K562 (cell line): ENCODE results near the gene NBDY. TPM values are rescaled to one million over a fixed set of nuclear protein-coding genes. Genes with fewer than 3 reads are reported as not detected.

Experiments
- ATAC-seq: fragments of 200-7000 bp; cut with Tn5 transposase; 3 replicates; pipeline ENCODE4 v1.9.1; 2020; ENCODE audit warnings: moderate library complexity
- BruUV-seq: library from RNA; stranded (reverse); fragments of 400-500 nt; replicated peaks from 2 replicates; lab custom pipeline; 2021; lab: Mats Ljungman, UMichigan
- CTCF ChIA-PET: fragments of 300-600 bp; formaldehyde crosslinking; extraction: SDS; loops from one replicate; lab custom pipeline; 2021; ENCODE audit warnings: low intra/inter-chr PET ratio; lab: Yijun Ruan, JAX
- POLR2A ChIA-PET: fragments of 300-600, 350-650 bp; sonication (Branson Sonifier 250); formaldehyde crosslinking; extraction: SDS; loops from one replicate; lab custom pipeline; 2021; ENCODE audit warnings: antibody characterized with exemption, inconsistent platforms; lab: Yijun Ruan, JAX
- DNase-seq, 4 experiments: peaks; one replicate each; pipeline versions ENCODE4 v3.0.0 to v3.0.0-alpha.2; 2011 to 2018; ENCODE audit warnings: low spot score in 3 of 4, mixed read lengths in 3 of 4; ENCODE audit errors: extremely low read depth in 1 of 4
- FAIRE-seq: peaks from 2 replicates; lab custom pipeline; 2011; peaks lifted over from hg19 to GRCh38; lab: Jason Lieb, UNC
- H2AFZ ChIP-seq: 2 replicates; pipeline ENCODE4 v1.6.0; 2011; ENCODE audit warnings: low read depth, low read length, control low read depth, inconsistent platforms
- H3K27ac ChIP-seq: fragments of 200-600 bp; 3 replicates; pipeline ENCODE4 v1.8.0; 2011; ENCODE audit warnings: low read depth, mild to moderate bottlenecking, control low read depth, inconsistent platforms, low read length, moderate library complexity, mixed read lengths; ENCODE audit errors: extremely low read depth
- H3K27me3 ChIP-seq, 2 experiments: fragments of 300-600 bp in 1 of 2; 2 replicates in 1 of 2; 3 replicates in 1 of 2; pipeline versions ENCODE4 v1.6.0 to v1.8.0; 2011; ENCODE audit warnings: inconsistent platforms in 2 of 2, low read length in 2 of 2, mild to moderate bottlenecking in 1 of 2, mixed read lengths in 1 of 2, moderate library complexity in 1 of 2; ENCODE audit not compliant: control insufficient read depth in 2 of 2, insufficient read depth in 2 of 2
- H3K36me3 ChIP-seq: fragments of 300-600 bp; 3 replicates; pipeline ENCODE4 v1.8.0; 2011; ENCODE audit warnings: mild to moderate bottlenecking, low read length, inconsistent platforms; ENCODE audit not compliant: control insufficient read depth, insufficient read depth
- H3K4me1 ChIP-seq, 2 experiments: fragments of 200-600 bp in 1 of 2; replicated peaks in 1 of 2; 2 replicates in 1 of 2; 3 replicates in 1 of 2; pipeline versions ENCODE4 v1.5.1 to v1.8.0; 2011; ENCODE audit warnings: inconsistent platforms in 2 of 2, low read length in 2 of 2, mild to moderate bottlenecking in 1 of 2, mixed read lengths in 1 of 2, moderate library complexity in 1 of 2; ENCODE audit not compliant: control insufficient read depth in 2 of 2, insufficient read depth in 2 of 2
- H3K4me2 ChIP-seq: 2 replicates; pipeline ENCODE4 v1.6.1; 2011; ENCODE audit warnings: low read length, control low read depth, inconsistent platforms, mixed read lengths; ENCODE audit not compliant: insufficient read depth
- H3K4me3 ChIP-seq: fragments of 200-600 bp; sonication (generic), shearing (Covaris generic); 2 replicates; pipeline ENCODE4 v1.5.1; 2016; ENCODE audit warnings: control low read depth, inconsistent platforms
- H3K79me2 ChIP-seq: fragments of 200-600 bp; 3 replicates; pipeline ENCODE4 v1.8.0; 2011; ENCODE audit warnings: low read length, inconsistent platforms; ENCODE audit not compliant: control insufficient read depth, insufficient read depth
- H3K9ac ChIP-seq, 2 experiments: 2 replicates each; pipeline versions ENCODE4 v1.6.0 to v1.6.1; 2011; ENCODE audit warnings: low read depth in 2 of 2, low read length in 2 of 2, control low read depth in 1 of 2, inconsistent platforms in 1 of 2, mild to moderate bottlenecking in 1 of 2, mixed read lengths in 1 of 2; ENCODE audit not compliant: insufficient read depth in 1 of 2
- H3K9me1 ChIP-seq: one replicate; pipeline ENCODE4 v1.6.0; 2011; ENCODE audit warnings: inconsistent platforms, mild to moderate bottlenecking, low read length, moderate library complexity; ENCODE audit not compliant: control insufficient read depth, insufficient read depth
- H3K9me3 ChIP-seq: replicated peaks from 2 replicates; pipeline ENCODE4 v1.5.1; 2011; ENCODE audit warnings: low read depth, low read length, inconsistent platforms; ENCODE audit not compliant: control insufficient read depth, insufficient read depth
- H4K20me1 ChIP-seq: replicated peaks from 2 replicates; pipeline ENCODE4 v1.6.1; 2011; ENCODE audit warnings: low read length, inconsistent platforms, mixed read lengths; ENCODE audit not compliant: control insufficient read depth, insufficient read depth
- KAT8 ChIP-seq: fragments of 450-650 bp; IDR thresholded peaks from 2 replicates; pipeline ENCODE4 v1.6.1; 2016; ENCODE audit warnings: low read depth, mild to moderate bottlenecking
- POLR2AphosphoS2 ChIP-seq: IDR thresholded peaks from 2 replicates; pipeline ENCODE4 v1.6.1; 2012; ENCODE audit warnings: low read length, improper control_type of control experiment
- SMARCA4 ChIP-seq: fragments of 450-650 bp; IDR thresholded peaks from 2 replicates; pipeline ENCODE4 v1.6.1; 2016
- TFAM ChIP-seq: fragments of 250-450 bp; sonication (Bioruptor Pico); conservative IDR thresholded peaks from 2 replicates; pipeline ENCODE4 v1.5.0; 2021; ENCODE audit warnings: mild to moderate bottlenecking, moderate library complexity
- U2AF2 ChIP-seq: fragments of 200-400 bp; formaldehyde crosslinking; optimal IDR thresholded peaks from 2 replicates; pipeline ENCODE3; 2017; ENCODE audit warnings: low read depth, mild to moderate bottlenecking, low read length
- ZNF124 ChIP-seq: sonication (generic); formaldehyde crosslinking; IDR thresholded peaks from 2 replicates; pipeline ENCODE4 v1.8.1; 2022; ENCODE audit warnings: missing genetic modification reagents
- ZNF224 ChIP-seq: sonication (generic); formaldehyde crosslinking; IDR thresholded peaks from 2 replicates; pipeline ENCODE4 v1.8.0; 2022; ENCODE audit warnings: mild to moderate bottlenecking, missing genetic modification reagents
- ZNF431 ChIP-seq: sonication (generic); formaldehyde crosslinking; IDR thresholded peaks from 2 replicates; pipeline ENCODE4 v1.8.0; 2022; ENCODE audit warnings: mild to moderate bottlenecking, missing genetic modification reagents
- WGBS: fragments of 100-300 bp; shearing (Covaris generic); methylation state at CpG from one replicate; pipeline ENCODE4 v1.1.6; 2016; ENCODE audit warnings: low coverage, mixed read lengths; ENCODE audit not compliant: insufficient coverage; ENCODE audit errors: missing lambda C conversion rate; 5-methylcytosine and 5-hydroxymethylcytosine counted together
- in situ Hi-C: fragments of 300-500 bp; cut with MboI; formaldehyde crosslinking; loops from 4 replicates; pipeline ENCODE4 v1.15.0; 2018; ENCODE audit warnings: inconsistent platforms, mixed read lengths
- intact Hi-C: fragments of 100-400 bp; cut with micrococcal nuclease; formaldehyde crosslinking; loops from 2 replicates; pipeline ENCODE4 v1.14.2; 2022
- polyA plus RNA-seq, 8 experiments: library from polyadenylated mRNA; depleted of rRNA in 4 of 8; stranded (reverse) in 5 of 8; unstranded in 3 of 8; fragments of >200 nt; fragmentation: Nextera tagmentation in 2 of 8; fragmentation: Illumina TruSeq in 1 of 8; extraction: Ambion mirVana in 2 of 8; extraction: Trizol in 1 of 8; gene quantifications; 2 replicates each; pipeline versions ENCODE4 v1.2.1 to v1.2.3, GENCODE V29; 2011 to 2014; ENCODE audit warnings: inconsistent platforms in 1 of 8, missing spikeins in 1 of 8
- total RNA-seq, 7 experiments: library from RNA; depleted of rRNA in 6 of 7; stranded (reverse); fragments of >200 nt in 6 of 7; fragmentation: Illumina TruSeq in 2 of 7; extraction: Trizol in 2 of 7; gene quantifications; 2 replicates each; pipeline versions ENCODE4 v1.2.1 to v1.2.3, GENCODE V29; 2011 to 2021; ENCODE audit warnings: low replicate concordance in 1 of 7
- TF ChIP-seq, protein P1 (sequence below): IDR thresholded peaks from 3 replicates; pipeline ENCODE4 v1.6.1; 2011; ENCODE audit warnings: borderline replicate concordance, mild to moderate bottlenecking, moderate library complexity; ENCODE audit not compliant: insufficient read length; ENCODE audit errors: extremely low read depth
- TF ChIP-seq, protein P2 (sequence below): sonication (generic); formaldehyde crosslinking; IDR thresholded peaks from 2 replicates; pipeline ENCODE4 v1.8.1; 2023; ENCODE audit warnings: mild to moderate bottlenecking, missing genetic modification reagents

The NBDY gene
- total and polyA plus RNA-seq, 9 of the 15 experiments (the other 6 are each of a cell fraction or from before 2014, with no cell fraction given): 1.00 to 24.7 (median 7.0) TPM

DNA sequence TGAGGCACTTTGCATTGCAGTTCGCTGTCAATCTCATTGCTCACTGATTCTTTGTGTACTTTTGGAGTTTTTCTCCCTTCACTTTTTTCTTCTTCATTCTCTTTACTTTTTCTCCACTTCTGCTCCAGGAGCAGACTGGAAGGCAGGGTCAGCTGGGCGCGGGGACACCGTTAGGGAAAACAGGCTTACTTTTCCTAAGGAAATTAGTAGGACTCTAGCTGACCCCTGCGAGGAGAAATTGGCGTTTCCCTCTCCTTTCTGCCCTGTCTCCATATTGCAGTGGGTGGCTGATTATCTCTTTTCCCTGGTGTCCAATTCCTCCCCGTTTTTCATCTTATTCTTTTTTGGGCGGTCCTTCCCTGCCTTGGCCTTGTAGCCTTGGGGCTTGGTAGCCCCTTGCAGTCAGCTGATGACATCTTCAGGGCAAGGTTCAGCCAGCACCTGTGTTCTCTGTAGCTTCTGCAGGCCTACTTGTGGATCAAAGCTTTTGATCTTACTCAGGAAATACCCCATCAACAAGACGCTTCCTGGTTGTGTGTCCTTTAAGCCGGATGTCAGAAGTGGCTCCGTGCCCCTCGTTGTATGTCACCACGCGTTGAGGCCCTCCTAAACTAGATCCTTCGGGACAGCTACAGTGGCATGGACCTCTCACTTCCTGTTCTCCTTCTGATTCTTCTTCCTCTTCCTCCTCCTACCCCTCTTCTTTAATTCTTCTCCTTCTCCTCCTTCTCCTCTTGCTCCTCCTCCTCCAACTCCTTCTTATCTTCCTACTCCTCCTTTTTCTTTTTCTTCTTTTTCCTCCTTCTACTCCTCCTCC lies 36.1 kb downstream of the NBDY start (continued):
- no peak for TF ChIP-seq U2AF2
- TF ChIP-seq, protein P1, sequence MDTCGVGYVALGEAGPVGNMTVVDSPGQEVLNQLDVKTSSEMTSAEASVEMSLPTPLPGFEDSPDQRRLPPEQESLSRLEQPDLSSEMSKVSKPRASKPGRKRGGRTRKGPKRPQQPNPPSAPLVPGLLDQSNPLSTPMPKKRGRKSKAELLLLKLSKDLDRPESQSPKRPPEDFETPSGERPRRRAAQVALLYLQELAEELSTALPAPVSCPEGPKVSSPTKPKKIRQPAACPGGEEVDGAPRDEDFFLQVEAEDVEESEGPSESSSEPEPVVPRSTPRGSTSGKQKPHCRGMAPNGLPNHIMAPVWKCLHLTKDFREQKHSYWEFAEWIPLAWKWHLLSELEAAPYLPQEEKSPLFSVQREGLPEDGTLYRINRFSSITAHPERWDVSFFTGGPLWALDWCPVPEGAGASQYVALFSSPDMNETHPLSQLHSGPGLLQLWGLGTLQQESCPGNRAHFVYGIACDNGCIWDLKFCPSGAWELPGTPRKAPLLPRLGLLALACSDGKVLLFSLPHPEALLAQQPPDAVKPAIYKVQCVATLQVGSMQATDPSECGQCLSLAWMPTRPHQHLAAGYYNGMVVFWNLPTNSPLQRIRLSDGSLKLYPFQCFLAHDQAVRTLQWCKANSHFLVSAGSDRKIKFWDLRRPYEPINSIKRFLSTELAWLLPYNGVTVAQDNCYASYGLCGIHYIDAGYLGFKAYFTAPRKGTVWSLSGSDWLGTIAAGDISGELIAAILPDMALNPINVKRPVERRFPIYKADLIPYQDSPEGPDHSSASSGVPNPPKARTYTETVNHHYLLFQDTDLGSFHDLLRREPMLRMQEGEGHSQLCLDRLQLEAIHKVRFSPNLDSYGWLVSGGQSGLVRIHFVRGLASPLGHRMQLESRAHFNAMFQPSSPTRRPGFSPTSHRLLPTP: no peak
- TF ChIP-seq, all 486 proteins: peak for 0

DNA sequence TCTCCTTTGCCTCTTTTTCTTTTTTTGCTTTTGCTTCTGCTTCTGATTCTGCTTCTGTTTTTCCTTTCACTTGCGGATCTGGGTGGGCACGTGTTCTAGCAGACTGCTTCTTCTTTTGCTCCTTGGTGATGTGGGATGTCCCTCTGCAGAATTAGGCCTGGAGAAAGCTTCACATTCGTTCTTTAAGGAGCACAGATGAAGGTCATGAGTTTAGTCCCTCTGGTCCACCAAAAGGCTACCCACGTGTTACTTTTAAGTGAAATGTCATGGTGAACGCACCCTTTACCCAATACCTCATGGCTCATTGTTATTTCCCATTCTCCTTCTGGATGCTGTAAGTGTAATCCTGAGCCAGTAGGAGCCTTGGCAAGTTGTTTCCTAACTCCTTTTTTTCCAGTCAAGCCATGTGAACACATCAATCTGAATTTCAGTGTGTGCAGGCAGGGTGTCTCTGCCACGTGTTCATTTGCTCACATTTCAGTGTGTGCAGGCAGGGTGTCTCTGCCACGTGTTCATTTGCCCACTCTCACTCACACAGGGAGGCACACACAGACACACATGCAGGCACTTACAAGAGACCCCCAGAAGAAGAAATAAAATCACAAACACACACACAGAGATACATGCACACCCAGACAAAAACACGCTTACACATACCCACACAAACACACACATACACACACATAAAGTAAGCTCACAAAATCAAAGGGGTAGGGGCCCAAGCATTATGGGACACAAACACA lies 36.9 kb downstream of the NBDY start:
- 33% methylated on average over 7 of the region's 8 CpGs for WGBS
- no peak overlapping the region for H3K27ac ChIP-seq
- FAIRE-seq (no peak), DNase-seq (no peak), ATAC-seq (no peak)
- intact Hi-C loops: no loop called here
- no peaks in the 10 kb centered on the region for H3K9me3 ChIP-seq
- in situ Hi-C loops: no loop called here
- POLR2A ChIA-PET: no interaction called here
- no peaks in the 10 kb centered on the region for H3K9me1 ChIP-seq
- no peaks in the 10 kb centered on the region for H4K20me1 ChIP-seq
- no peak overlapping the region for H3K4me3 ChIP-seq
- H3K9ac ChIP-seq: no peak overlapping the region
- H3K36me3 ChIP-seq: no peaks in the 10 kb centered on the region
- H3K79me2 ChIP-seq: no peaks in the 10 kb centered on the region
- CTCF ChIA-PET: interaction anchor here (1.5 kb wide), 1 partner anchor 212 kb away, joined by 4 read pairs; no protein-coding TSS in a partner anchor
- no TSS peak for BruUV-seq
- H3K4me2 ChIP-seq: no peak overlapping the region
- H3K4me1 ChIP-seq: peaks cover 0 to 3% of the 10 kb centered on the region in 2 experiments; a peak in 2 of 5 replicates
- H3K27me3 ChIP-seq: no peaks in the 10 kb centered on the region; a peak in 1 of 5 replicates
- no peak overlapping the region for H2AFZ ChIP-seq
- TF ChIP-seq ZNF431 (CRISPR knock-in tag) (no peak), POLR2AphosphoS2 (no peak), KAT8 (no peak), SMARCA4 (no peak), ZNF124 (CRISPR knock-in tag) (no peak), ZNF224 (CRISPR knock-in tag) (no peak), TFAM (CRISPR knock-in tag) (no peak)
- TF ChIP-seq, protein P2, sequence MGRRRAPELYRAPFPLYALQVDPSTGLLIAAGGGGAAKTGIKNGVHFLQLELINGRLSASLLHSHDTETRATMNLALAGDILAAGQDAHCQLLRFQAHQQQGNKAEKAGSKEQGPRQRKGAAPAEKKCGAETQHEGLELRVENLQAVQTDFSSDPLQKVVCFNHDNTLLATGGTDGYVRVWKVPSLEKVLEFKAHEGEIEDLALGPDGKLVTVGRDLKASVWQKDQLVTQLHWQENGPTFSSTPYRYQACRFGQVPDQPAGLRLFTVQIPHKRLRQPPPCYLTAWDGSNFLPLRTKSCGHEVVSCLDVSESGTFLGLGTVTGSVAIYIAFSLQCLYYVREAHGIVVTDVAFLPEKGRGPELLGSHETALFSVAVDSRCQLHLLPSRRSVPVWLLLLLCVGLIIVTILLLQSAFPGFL (CRISPR knock-in tag): no peak
